Measurements from ENCODE around the gene ARHGAP29. TPM values are rescaled to one million over a fixed set of nuclear protein-coding genes. Genes with fewer than 3 reads are reported as not detected.

Gene ARHGAP29
- total RNA-seq, 1 experiment from 2014 or later: 197 TPM

DNA sequence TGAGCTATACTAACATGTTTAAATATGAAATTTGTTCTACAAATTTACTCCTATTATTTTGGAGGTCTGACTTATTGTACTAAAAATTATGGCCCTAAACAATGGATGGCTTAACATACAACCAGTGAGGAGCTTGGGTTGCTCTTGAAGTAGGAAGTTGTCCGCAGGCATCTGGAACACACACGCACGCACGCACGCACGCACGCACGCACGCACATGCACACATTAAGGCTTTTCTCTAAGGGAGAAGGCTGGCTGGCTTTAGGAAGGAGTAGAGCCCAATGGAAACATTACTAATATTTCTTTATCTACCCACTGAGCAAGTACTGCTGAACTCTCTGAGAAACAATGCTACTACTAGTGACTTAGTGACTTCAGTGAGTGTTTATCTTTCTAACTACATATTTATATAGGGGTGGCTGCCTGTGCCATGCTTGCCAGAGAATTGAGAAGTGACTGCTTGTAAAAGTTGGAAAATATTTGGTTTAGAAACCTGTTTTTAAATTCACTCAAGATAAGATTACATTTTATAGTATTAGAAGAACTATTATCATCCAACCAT is 16.2 kb upstream of the ARHGAP29 start:
- POLR2A ChIA-PET: interaction anchor here (0.6 kb wide), 1 partner anchor 369 kb away, joined by 5 read pairs; no protein-coding TSS in a partner anchor
- DNase-seq (ENCODE audit: low read depth, low spot score) (no peak), ATAC-seq (no peak)
- intact Hi-C loops (cut with micrococcal nuclease; ENCODE audit: unreplicated experiment) (no loop called here), in situ Hi-C loops (cut with HindIII; ENCODE audit: low pct_unique_long_range_greater_than_20kb, low sequenced_read_pairs) (no loop called here)
- peak overlapping the region; percentile 45; the same call in 1 of the 2 replicates for H3K27ac ChIP-seq (ENCODE audit: low read length)
- H3K4me1 ChIP-seq (ENCODE audit: control insufficient read depth, insufficient read depth, low read length): peaks cover 34% of the 10 kb centered on the region
- BruUV-seq (replicated peaks): no TSS peak
- H3K36me3 ChIP-seq (ENCODE audit: control insufficient read depth, insufficient read depth, low read length): no peaks in the 10 kb centered on the region
- H3K27me3 ChIP-seq (ENCODE audit: control insufficient read depth, insufficient read depth, low read length): no peaks in the 10 kb centered on the region
- no peaks in the 10 kb centered on the region for H3K9me3 ChIP-seq (ENCODE audit: control insufficient read depth, insufficient read depth, low read depth, low read length)
- TF ChIP-seq, protein P1, sequence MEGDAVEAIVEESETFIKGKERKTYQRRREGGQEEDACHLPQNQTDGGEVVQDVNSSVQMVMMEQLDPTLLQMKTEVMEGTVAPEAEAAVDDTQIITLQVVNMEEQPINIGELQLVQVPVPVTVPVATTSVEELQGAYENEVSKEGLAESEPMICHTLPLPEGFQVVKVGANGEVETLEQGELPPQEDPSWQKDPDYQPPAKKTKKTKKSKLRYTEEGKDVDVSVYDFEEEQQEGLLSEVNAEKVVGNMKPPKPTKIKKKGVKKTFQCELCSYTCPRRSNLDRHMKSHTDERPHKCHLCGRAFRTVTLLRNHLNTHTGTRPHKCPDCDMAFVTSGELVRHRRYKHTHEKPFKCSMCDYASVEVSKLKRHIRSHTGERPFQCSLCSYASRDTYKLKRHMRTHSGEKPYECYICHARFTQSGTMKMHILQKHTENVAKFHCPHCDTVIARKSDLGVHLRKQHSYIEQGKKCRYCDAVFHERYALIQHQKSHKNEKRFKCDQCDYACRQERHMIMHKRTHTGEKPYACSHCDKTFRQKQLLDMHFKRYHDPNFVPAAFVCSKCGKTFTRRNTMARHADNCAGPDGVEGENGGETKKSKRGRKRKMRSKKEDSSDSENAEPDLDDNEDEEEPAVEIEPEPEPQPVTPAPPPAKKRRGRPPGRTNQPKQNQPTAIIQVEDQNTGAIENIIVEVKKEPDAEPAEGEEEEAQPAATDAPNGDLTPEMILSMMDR (IDR thresholded peaks at IDR 0.05): no peak
- TF ChIP-seq, protein P2, sequence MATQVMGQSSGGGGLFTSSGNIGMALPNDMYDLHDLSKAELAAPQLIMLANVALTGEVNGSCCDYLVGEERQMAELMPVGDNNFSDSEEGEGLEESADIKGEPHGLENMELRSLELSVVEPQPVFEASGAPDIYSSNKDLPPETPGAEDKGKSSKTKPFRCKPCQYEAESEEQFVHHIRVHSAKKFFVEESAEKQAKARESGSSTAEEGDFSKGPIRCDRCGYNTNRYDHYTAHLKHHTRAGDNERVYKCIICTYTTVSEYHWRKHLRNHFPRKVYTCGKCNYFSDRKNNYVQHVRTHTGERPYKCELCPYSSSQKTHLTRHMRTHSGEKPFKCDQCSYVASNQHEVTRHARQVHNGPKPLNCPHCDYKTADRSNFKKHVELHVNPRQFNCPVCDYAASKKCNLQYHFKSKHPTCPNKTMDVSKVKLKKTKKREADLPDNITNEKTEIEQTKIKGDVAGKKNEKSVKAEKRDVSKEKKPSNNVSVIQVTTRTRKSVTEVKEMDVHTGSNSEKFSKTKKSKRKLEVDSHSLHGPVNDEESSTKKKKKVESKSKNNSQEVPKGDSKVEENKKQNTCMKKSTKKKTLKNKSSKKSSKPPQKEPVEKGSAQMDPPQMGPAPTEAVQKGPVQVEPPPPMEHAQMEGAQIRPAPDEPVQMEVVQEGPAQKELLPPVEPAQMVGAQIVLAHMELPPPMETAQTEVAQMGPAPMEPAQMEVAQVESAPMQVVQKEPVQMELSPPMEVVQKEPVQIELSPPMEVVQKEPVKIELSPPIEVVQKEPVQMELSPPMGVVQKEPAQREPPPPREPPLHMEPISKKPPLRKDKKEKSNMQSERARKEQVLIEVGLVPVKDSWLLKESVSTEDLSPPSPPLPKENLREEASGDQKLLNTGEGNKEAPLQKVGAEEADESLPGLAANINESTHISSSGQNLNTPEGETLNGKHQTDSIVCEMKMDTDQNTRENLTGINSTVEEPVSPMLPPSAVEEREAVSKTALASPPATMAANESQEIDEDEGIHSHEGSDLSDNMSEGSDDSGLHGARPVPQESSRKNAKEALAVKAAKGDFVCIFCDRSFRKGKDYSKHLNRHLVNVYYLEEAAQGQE (IDR thresholded peaks at IDR 0.05; ENCODE audit: insufficient read depth in 1 of 2, low read depth in 2 of 2, low read length in 1 of 2): no peak
- no peak for TF ChIP-seq TCF7L2 (IDR thresholded peaks at IDR 0.05; ENCODE audit: low read depth, low read length)
- TF ChIP-seq POLR2AphosphoS5 (IDR thresholded peaks at IDR 0.05; ENCODE audit: low read depth, low read length): no peak
- CTCF ChIA-PET: no interaction called here
- no peak overlapping the region for H3K4me3 ChIP-seq (ENCODE audit: low read depth in 2 of 2, low read length in 2 of 2)

DNA sequence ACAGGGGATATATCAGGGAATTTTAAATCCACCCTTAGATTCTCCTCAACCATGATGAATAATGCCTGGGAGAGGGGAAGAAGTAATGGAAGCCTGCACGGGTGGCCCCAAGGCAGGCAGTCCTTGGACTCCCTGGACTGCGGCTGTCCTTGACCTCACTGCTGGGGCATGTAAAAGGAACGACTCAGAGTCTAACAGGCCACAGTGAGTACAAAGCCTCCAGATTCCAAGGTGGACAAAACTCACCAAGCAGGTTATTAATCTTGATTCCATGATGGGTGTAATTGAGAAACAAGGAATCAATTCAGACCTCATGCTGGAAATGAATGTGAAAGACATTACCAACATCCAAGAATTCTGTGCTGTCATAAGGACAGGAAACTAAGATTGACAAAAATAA is 13.0 kb upstream of the ARHGAP29 start:
- H3K36me3 ChIP-seq (ENCODE audit: control insufficient read depth, insufficient read depth, low read length): no peaks in the 10 kb centered on the region; the same call in 1 of the 2 replicates
- H3K27me3 ChIP-seq (ENCODE audit: control insufficient read depth, insufficient read depth, low read length): no peaks in the 10 kb centered on the region
- in situ Hi-C loops (cut with HindIII; ENCODE audit: low pct_unique_long_range_greater_than_20kb, low sequenced_read_pairs) (no loop called here), intact Hi-C loops (cut with micrococcal nuclease; ENCODE audit: unreplicated experiment) (no loop called here)
- no peak for ATAC-seq
- H3K4me1 ChIP-seq (ENCODE audit: control insufficient read depth, insufficient read depth, low read length): peaks cover 35% of the 10 kb centered on the region
- CTCF ChIA-PET: no interaction called here
- DNase-seq (ENCODE audit: low read depth, low spot score): no peak
- H3K4me3 ChIP-seq (ENCODE audit: low read depth in 2 of 2, low read length in 2 of 2): no peak overlapping the region
- H3K27ac ChIP-seq (ENCODE audit: low read length): peak overlapping the region; percentile 96
- H3K9me3 ChIP-seq (ENCODE audit: control insufficient read depth, insufficient read depth, low read depth, low read length): no peaks in the 10 kb centered on the region
- POLR2A ChIA-PET: no interaction called here
- BruUV-seq (replicated peaks): no TSS peak
- no peak for TF ChIP-seq TCF7L2 (IDR thresholded peaks at IDR 0.05; ENCODE audit: low read depth, low read length)
- TF ChIP-seq, protein P1 (IDR thresholded peaks at IDR 0.05): no peak
- TF ChIP-seq SIN3A (IDR thresholded peaks at IDR 0.05; ENCODE audit: borderline replicate concordance, insufficient read depth, low read depth, low read length): no peak
- no peak for TF ChIP-seq POLR2AphosphoS5 (IDR thresholded peaks at IDR 0.05; ENCODE audit: low read depth, low read length)
- TF ChIP-seq, protein P2 (IDR thresholded peaks at IDR 0.05; ENCODE audit: insufficient read depth in 1 of 2, low read depth in 2 of 2, low read length in 1 of 2): no peak

All from Panc1 (cell line).